Neural cell (in vitro differentiated cells): ENCODE measurements around the gene LRRC34. TPM values are rescaled to one million over a fixed set of nuclear protein-coding genes. Genes with fewer than 3 reads are reported as not detected.

Source experiments
- H2AFZ ChIP-seq: fragments of 200-600, 300-800 bp; sonication (generic), shearing (Covaris generic); 2 replicates; pipeline ENCODE4 v1.6.0; 2014; ENCODE audit warnings: low read depth, mild to moderate bottlenecking, antibody characterized with exemption, low read length, moderate library complexity
- H3F3A ChIP-seq: fragments of 200-600 bp; shearing (Covaris generic); 2 replicates; pipeline ENCODE4 v1.6.1; 2016; ENCODE audit warnings: mild to moderate bottlenecking, moderate library complexity, mixed read lengths, antibody characterized with exemption, low read length; ENCODE audit not compliant: insufficient read depth, poor library complexity, severe bottlenecking
- H3K27ac ChIP-seq: fragments of 200-600, 300-800 bp; sonication (generic), shearing (Covaris generic); 2 replicates; pipeline ENCODE4 v1.5.1; 2014; ENCODE audit warnings: mild to moderate bottlenecking, low read length, moderate library complexity
- H3K27me3 ChIP-seq: fragments of 300-800, 200-600 bp; sonication (generic), shearing (Covaris generic); 2 replicates; pipeline ENCODE4 v1.6.0; 2014; ENCODE audit warnings: mild to moderate bottlenecking, low read depth, low read length, moderate library complexity; ENCODE audit not compliant: insufficient read depth
- H3K36me3 ChIP-seq: fragments of 300-800, 200-600 bp; sonication (generic), shearing (Covaris generic); 2 replicates; pipeline ENCODE4 v1.5.1; 2014; ENCODE audit warnings: mild to moderate bottlenecking, antibody characterized with exemption, low read length, moderate library complexity; ENCODE audit not compliant: insufficient read depth
- H3K4me2 ChIP-seq: fragments of 300-800, 200-600 bp; sonication (generic), shearing (Covaris generic); 2 replicates; pipeline ENCODE4 v1.6.0; 2014; ENCODE audit warnings: mild to moderate bottlenecking, low read length
- H3K4me3 ChIP-seq: fragments of 300-800, 200-600 bp; sonication (generic), shearing (Covaris generic); 2 replicates; pipeline ENCODE4 v1.5.1; 2014; ENCODE audit warnings: mild to moderate bottlenecking, low read length, moderate library complexity
- H3K79me2 ChIP-seq: fragments of 200-600 bp; shearing (Covaris generic); replicated peaks from 2 replicates; pipeline ENCODE4 v1.6.0; 2014; ENCODE audit warnings: mild to moderate bottlenecking, low read length, moderate library complexity; ENCODE audit not compliant: insufficient read depth
- H3K9ac ChIP-seq: fragments of 300-800, 200-600 bp; sonication (generic), shearing (Covaris generic); 2 replicates; pipeline ENCODE4 v1.6.1; 2016; ENCODE audit warnings: mild to moderate bottlenecking, low read length, mixed read lengths
- H3K9me2 ChIP-seq: fragments of 200-600 bp; shearing (Covaris generic); 2 replicates; pipeline ENCODE4 v1.6.1; 2016; ENCODE audit warnings: mild to moderate bottlenecking, low read length, mixed read lengths; ENCODE audit not compliant: insufficient read depth
- H3K9me3 ChIP-seq: fragments of 200-600, 300-800 bp; sonication (generic), shearing (Covaris generic); 2 replicates; pipeline ENCODE4 v1.6.1; 2016; ENCODE audit warnings: mild to moderate bottlenecking, mixed run types, low read length, moderate library complexity, mixed read lengths
- H4K20me1 ChIP-seq: fragments of 200-600 bp; shearing (Covaris generic); 2 replicates; pipeline ENCODE4 v1.6.1; 2016; ENCODE audit warnings: mild to moderate bottlenecking, mixed run types; ENCODE audit not compliant: insufficient read depth
- EP300 ChIP-seq: fragments of 450-650 bp; conservative IDR thresholded peaks from 2 replicates; pipeline ENCODE4 v1.6.1; 2014; ENCODE audit warnings: antibody characterized with exemption, mild to moderate bottlenecking, moderate library complexity; ENCODE audit not compliant: poor library complexity, severe bottlenecking
- EZH2 ChIP-seq: fragments of 200-600, 300-800 bp; shearing (Covaris generic), sonication (generic); IDR thresholded peaks from 2 replicates; pipeline ENCODE4 v1.6.1; 2014; ENCODE audit warnings: antibody characterized with exemption, low read length, borderline replicate concordance, mild to moderate bottlenecking; ENCODE audit not compliant: insufficient read depth, poor library complexity, severe bottlenecking
- MXI1 ChIP-seq: fragments of 450-650 bp; conservative IDR thresholded peaks from 2 replicates; pipeline ENCODE4 v1.6.1; 2014; ENCODE audit warnings: antibody characterized with exemption, mild to moderate bottlenecking; ENCODE audit not compliant: poor library complexity, severe bottlenecking
- POLR2AphosphoS5 ChIP-seq: IDR thresholded peaks from 2 replicates; pipeline ENCODE4 v1.6.1; 2012
- RAD21 ChIP-seq: fragments of 450-650 bp; conservative IDR thresholded peaks from 2 replicates; pipeline ENCODE4 v1.6.1; 2014; ENCODE audit warnings: antibody characterized with exemption, mild to moderate bottlenecking, moderate library complexity
- SMC3 ChIP-seq: fragments of 450-650 bp; conservative IDR thresholded peaks from 2 replicates; pipeline ENCODE4 v1.6.1; 2014; ENCODE audit warnings: antibody characterized with exemption, mild to moderate bottlenecking, moderate library complexity; ENCODE audit not compliant: poor library complexity
- TAF1 ChIP-seq: IDR thresholded peaks from 2 replicates; pipeline ENCODE4 v1.6.1; 2012; ENCODE audit warnings: low read depth
- polyA plus RNA-seq: library from polyadenylated mRNA; depleted of rRNA; stranded (reverse); fragments of >200 nt; gene quantifications from 2 replicates; pipeline ENCODE4 v1.2.3, GENCODE V29; 2014
- TF ChIP-seq, protein P1 (sequence below): IDR thresholded peaks from 2 replicates; pipeline ENCODE4 v1.6.1; 2012; ENCODE audit warnings: borderline replicate concordance
- TF ChIP-seq, protein P2 (sequence below): fragments of 450-650 bp; IDR thresholded peaks from 2 replicates; pipeline ENCODE4 v1.5.1; 2014; ENCODE audit warnings: antibody characterized with exemption, mild to moderate bottlenecking, moderate library complexity; ENCODE audit not compliant: poor library complexity, severe bottlenecking

LRRC34 gene
- polyA plus RNA-seq, 1 donor from 2014 or later: 1.1 TPM

DNA sequence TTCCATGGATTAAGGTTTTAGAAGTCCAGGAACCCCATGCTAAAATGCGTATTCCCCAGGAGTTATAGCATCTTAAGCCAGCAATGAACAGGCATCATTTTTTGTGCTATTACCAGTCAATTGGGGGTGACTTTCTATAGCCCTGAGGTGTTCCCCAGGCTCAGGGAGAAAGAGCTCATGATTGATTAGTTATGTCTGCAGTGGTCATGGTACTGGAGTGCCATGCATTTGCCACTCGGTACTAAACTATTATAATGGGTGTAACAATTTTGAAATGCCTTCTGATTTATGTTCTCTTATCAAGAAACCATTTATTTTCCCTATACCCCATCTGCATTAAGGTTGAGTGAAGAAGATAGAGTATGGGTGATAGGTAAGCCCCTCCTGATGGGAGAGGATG, 45.1 kb upstream of the LRRC34 start:
- no peaks in the 10 kb centered on the region for H3K79me2 ChIP-seq
- no peaks in the 10 kb centered on the region for H3K36me3 ChIP-seq
- no peak overlapping the region for H3K4me2 ChIP-seq
- no peak overlapping the region for H3K9ac ChIP-seq
- H3K27me3 ChIP-seq: no peaks in the 10 kb centered on the region
- TF ChIP-seq SMC3 (no peak), RAD21 (no peak), MXI1 (no peak), TAF1 (no peak), EZH2 (no peak), EP300 (no peak), POLR2AphosphoS5 (no peak)
- TF ChIP-seq, protein P1, sequence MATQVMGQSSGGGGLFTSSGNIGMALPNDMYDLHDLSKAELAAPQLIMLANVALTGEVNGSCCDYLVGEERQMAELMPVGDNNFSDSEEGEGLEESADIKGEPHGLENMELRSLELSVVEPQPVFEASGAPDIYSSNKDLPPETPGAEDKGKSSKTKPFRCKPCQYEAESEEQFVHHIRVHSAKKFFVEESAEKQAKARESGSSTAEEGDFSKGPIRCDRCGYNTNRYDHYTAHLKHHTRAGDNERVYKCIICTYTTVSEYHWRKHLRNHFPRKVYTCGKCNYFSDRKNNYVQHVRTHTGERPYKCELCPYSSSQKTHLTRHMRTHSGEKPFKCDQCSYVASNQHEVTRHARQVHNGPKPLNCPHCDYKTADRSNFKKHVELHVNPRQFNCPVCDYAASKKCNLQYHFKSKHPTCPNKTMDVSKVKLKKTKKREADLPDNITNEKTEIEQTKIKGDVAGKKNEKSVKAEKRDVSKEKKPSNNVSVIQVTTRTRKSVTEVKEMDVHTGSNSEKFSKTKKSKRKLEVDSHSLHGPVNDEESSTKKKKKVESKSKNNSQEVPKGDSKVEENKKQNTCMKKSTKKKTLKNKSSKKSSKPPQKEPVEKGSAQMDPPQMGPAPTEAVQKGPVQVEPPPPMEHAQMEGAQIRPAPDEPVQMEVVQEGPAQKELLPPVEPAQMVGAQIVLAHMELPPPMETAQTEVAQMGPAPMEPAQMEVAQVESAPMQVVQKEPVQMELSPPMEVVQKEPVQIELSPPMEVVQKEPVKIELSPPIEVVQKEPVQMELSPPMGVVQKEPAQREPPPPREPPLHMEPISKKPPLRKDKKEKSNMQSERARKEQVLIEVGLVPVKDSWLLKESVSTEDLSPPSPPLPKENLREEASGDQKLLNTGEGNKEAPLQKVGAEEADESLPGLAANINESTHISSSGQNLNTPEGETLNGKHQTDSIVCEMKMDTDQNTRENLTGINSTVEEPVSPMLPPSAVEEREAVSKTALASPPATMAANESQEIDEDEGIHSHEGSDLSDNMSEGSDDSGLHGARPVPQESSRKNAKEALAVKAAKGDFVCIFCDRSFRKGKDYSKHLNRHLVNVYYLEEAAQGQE: no peak
- TF ChIP-seq, protein P2, sequence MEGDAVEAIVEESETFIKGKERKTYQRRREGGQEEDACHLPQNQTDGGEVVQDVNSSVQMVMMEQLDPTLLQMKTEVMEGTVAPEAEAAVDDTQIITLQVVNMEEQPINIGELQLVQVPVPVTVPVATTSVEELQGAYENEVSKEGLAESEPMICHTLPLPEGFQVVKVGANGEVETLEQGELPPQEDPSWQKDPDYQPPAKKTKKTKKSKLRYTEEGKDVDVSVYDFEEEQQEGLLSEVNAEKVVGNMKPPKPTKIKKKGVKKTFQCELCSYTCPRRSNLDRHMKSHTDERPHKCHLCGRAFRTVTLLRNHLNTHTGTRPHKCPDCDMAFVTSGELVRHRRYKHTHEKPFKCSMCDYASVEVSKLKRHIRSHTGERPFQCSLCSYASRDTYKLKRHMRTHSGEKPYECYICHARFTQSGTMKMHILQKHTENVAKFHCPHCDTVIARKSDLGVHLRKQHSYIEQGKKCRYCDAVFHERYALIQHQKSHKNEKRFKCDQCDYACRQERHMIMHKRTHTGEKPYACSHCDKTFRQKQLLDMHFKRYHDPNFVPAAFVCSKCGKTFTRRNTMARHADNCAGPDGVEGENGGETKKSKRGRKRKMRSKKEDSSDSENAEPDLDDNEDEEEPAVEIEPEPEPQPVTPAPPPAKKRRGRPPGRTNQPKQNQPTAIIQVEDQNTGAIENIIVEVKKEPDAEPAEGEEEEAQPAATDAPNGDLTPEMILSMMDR: no peak
- H3K4me3 ChIP-seq: no peak overlapping the region
- no peaks in the 10 kb centered on the region for H3F3A ChIP-seq
- no peak overlapping the region for H2AFZ ChIP-seq
- H3K9me3 ChIP-seq: no peaks in the 10 kb centered on the region
- no peaks in the 10 kb centered on the region for H4K20me1 ChIP-seq
- H3K9me2 ChIP-seq: no peaks in the 10 kb centered on the region
- H3K27ac ChIP-seq: no peak overlapping the region

DNA sequence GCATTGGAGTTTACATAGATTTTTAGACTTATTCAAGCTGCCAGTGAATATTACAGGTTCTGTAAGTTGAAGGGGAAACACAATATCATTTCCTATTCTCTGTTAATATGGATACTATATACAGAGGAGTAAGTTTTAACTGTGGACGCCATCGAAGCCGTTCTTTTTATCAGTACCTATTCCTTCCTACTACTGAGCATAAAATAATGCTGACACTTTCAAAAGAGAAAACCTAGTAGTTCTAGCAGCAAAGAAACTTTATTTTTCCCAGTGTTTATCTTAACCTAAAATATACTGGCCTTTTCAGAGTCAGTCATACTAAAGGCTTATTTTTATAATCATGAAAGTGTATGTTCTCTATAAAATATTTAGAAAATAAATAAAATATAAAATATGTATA, 42.8 kb upstream of the LRRC34 start:
- TF ChIP-seq POLR2AphosphoS5: no peak
- no peak for TF ChIP-seq SMC3
- TF ChIP-seq RAD21: no peak
- no peak for TF ChIP-seq EP300
- TF ChIP-seq, protein P1: no peak
- no peak for TF ChIP-seq MXI1
- no peak for TF ChIP-seq EZH2
- TF ChIP-seq TAF1: no peak
- TF ChIP-seq, protein P2: no peak
- H3K4me2 ChIP-seq: no peak overlapping the region
- no peaks in the 10 kb centered on the region for H3F3A ChIP-seq
- H4K20me1 ChIP-seq: no peaks in the 10 kb centered on the region
- H3K9me2 ChIP-seq: no peaks in the 10 kb centered on the region
- no peaks in the 10 kb centered on the region for H3K79me2 ChIP-seq
- H3K9ac ChIP-seq: no peak overlapping the region
- no peak overlapping the region for H2AFZ ChIP-seq
- H3K27me3 ChIP-seq: no peaks in the 10 kb centered on the region
- no peaks in the 10 kb centered on the region for H3K36me3 ChIP-seq
- no peaks in the 10 kb centered on the region for H3K9me3 ChIP-seq
- no peak overlapping the region for H3K4me3 ChIP-seq
- no peak overlapping the region for H3K27ac ChIP-seq
